SIG-M5 treated with dmso at 0.1 percent for 504 hours (cell line): Measurements from ENCODE around the gene NIPBL.
A peak's percentile ranks its signal among the peaks of the same experiment; 100 is the strongest.
"Not testable (repeated sequence)": the region's sequence is repeated elsewhere in the genome, so short reads cannot be mapped to it uniquely, and the experiment has no call there.

ENCODE experiments used
- DNase-seq: peaks from one replicate; lab custom pipeline; 2025; ENCODE audit not compliant: unreplicated experiment; lab: John Stamatoyannopoulos, UW

NIPBL gene

DNA sequence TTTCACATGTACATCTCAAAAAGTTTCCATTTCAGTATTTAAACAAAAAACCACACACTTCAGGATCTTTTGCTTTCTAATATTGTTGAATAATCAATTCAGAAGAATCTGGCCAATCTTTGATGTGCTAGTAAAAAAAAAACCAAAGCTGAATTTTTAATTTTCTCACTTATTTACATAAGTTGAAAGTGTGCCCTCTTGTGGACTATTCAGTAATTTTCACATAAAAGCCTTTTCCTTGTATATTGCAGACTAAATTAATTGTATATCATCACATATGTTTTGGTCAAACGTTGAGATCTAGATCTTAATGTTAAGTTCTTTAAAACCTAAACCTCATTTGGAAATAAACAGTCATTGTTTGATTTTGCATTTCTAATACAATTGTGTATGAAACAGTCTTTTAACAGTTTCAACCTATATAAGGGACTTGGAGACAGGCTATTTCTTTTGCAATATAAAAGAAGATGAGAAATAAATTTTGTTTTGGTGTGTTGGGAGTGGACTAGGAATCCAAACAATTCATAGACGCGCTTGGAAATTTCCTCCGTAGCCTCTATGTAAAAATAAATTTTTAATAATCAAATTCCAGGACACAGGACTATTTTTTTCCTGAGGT, 68.1 kb downstream of the NIPBL start:
- DNase-seq, result peak; percentile 62

DNA sequence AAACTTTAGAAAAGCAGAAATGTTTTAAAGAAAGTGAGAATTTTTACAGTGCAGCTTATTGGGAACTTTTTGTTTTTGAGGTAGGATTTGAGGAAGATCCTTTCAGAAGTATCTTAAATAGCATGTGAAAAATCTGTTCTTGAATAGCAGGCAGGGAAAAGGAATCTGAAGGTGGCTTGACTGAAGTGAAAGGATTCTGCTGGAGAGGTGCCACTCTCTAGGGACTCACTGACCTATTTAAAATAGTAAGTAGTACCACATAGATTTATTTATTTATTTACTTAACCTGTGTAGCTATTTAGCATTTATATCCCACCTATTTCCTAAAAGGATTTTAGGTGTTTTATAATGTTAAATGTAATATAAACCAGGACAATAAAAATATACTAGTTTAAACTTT, 69.1 kb downstream of the NIPBL start:
- no peak for DNase-seq

- DNase-seq, result no peak
These were observed 69.5 kb downstream of the NIPBL start for GRCh38 chr5:36946101-36946500.

DNA sequence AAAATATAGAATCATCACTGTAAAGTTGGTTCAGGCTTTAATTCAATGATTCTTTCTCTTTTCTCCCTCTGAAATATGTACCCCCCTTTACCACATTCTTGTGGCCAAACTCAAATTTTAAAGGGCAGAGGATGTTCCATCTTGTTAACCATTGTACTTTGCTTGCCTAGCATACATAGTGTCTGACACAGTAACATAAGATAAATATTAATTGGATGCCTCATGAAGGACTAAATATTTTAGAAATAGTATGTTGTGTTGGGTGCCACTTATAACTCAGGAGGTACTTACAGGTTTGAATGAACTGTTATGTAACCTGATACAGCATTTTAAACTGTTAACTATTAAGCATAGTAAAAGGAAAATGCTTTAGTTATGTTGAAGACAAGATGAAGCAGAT, 71.5 kb downstream of the NIPBL start:
- DNase-seq, result no peak

DNA sequence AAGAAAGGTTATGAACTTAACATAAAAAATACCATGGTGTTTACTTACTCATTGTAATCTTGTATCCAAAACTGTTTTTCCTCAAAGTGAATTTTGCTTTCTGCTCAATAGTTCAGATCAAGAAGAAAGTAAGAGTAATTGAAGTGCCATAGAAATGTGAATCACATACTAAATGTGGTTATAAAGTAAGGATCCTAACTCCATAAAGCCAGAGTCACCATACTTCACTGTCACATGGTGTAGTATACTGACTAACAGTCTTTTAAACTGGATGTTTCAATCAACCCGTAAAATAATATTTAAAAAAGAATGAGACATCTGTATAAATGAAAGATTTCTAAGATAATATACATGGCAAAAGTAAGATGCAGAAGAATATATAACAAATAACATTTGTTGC, 72.1 kb downstream of the NIPBL start:
- DNase-seq, result no peak

DNA sequence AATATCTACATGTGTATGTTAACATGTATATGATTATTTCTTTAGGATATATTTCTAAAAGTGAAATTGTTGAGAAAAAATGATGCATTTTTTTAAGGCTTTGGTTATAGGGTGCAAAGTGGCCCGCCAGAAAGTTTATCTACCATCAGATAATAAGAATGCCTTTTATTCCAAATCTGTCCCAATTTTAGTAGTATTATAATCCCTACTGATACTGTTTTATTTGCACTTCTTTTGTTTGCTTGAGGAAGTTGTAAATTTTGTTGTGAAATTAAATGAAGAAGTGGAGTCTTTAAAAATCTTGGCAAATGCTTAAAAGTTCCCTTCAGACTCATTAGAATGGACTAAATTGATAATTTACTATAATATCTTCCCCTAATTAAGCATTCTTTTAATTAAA, 73.0 kb downstream of the NIPBL start:
- DNase-seq, result no peak

- DNase-seq, result no peak
These were observed 74.3 kb downstream of the NIPBL start for GRCh38 chr5:36950586-36951457.

DNA sequence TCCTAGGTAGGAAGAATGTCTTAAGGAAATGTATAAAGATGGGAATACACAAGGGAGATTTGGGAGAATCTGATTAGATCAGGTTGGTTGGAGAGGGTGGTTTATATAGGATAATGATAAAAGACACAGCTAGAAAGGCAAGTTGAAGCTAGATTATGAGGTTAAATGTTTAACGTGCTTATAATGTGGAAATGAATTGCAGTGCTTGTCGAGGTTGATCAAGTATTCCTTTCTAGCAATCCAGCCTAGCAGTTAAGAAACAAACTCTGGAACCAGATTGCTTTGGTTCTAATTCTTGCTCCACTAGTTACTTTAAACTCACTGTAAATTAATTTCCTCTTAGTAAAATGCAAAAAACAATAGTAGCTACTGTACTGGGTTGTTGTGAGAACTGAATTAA, 76.5 kb downstream of the NIPBL start:
- DNase-seq, result no peak

- DNase-seq, result no peak
These were observed 81.5 kb downstream of the NIPBL start for GRCh38 chr5:36957953-36958537.

DNA sequence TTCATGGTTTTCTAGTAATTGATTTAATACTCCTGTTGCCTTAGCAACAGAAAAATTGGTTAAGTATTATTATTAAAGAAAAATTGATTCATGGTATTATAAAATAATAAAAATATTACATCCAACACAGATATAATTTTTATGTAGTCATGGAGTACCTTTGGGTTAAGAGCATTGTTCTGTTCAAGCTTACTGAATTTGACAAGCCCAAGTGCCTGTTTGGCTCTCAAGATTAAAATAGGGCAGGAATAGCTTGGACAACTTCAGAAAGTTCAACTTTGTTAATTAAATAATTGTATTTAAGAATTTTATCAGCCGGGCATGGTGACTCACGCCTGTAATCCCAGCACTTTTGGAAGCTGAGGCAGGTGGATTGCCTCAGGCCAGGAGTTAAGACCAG, 82.0 kb downstream of the NIPBL start:
- no peak for DNase-seq

GRCh38 chr5:36965179-36965578, 88.6 kb downstream of the NIPBL start:
- no peak for DNase-seq

- DNase-seq, result no peak
These were observed 93.3 kb downstream of the NIPBL start for GRCh38 chr5:36969700-36970395.

- no peak for DNase-seq
These were observed 101.6 kb downstream of the NIPBL start for GRCh38 chr5:36978196-36978595.

GRCh38 chr5:36982146-36982545, 105.6 kb downstream of the NIPBL start:
- no peak for DNase-seq

GRCh38 chr5:36985387-36985786, 108.8 kb downstream of the NIPBL start:
- DNase-seq, result no peak

DNA sequence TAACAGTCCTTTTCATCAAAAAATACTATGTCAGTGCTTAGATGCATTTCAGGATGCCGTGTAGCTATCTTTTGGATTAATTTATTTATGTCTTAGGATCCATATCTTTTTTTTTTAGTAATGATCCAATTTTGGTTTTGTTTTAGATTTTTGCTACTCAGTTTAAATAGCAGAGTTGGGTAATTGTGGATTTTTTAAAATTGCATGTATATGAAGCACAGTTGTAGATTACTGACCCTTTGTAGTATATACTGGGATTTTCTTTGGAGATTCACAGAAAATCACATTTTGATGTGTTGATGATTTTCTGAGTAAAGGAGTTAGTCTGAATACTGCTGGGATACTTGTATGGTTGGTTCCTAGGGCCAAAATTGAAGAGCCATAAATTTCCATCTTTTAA, 111.8 kb downstream of the NIPBL start:
- no peak for DNase-seq

DNA sequence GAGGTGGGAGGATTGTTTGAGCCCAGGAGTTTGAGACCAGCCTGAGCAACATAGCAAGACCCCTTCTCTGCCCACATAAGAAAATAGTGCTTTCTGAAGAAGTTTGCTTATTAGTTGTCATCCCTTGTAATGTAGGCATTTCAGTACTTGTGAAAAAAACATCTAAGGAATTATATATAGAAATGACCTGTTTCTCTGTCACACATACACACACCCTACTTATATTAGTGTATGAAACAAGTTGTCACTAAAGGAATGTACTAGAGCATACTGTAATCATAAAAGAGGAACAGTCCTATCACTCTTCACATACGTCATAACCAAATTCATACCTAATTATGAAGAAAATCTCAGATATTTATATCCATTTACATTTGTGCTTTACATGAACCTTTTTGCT, 122.0 kb downstream of the NIPBL start:
- DNase-seq, result no peak

GRCh38 chr5:37002176-37002751, 125.7 kb downstream of the NIPBL start:
- no peak for DNase-seq

- DNase-seq, result no peak
These were observed 128.7 kb downstream of the NIPBL start for GRCh38 chr5:37005252-37005651.

DNA sequence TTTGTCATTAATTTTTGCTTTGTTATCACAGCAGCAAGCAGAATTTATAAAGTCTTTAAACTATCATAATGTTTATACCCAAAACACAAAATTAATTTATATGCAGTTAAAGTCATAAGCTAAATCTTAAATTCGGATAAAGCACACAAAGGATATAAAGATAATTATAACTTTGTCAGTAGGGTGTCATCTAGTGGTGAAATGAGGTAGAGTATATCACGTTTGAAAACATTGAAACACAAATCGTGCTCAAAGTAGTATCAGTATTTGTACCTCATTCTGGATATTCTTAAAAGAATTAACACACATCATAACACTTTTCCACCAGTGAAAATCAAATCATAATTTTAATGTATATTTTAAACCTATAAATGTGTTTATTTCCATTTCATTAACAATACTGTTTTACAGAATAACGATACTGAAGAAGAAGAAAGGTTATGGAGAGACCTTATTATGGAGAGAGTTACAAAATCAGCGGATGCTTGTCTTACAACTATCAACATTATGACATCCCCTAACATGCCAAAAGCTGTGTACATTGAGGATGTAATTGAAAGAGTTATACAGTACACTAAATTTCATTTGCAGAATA, 129.5 kb downstream of the NIPBL start:
- DNase-seq, result peak; percentile 30

GRCh38 chr5:37013181-37013580, 136.6 kb downstream of the NIPBL start:
- not testable (repeated sequence) for DNase-seq
